Measurements from ENCODE around the gene NTRK2. TPM values are rescaled to one million over a fixed set of nuclear protein-coding genes. Genes with fewer than 3 reads are reported as not detected.

Gene NTRK2
- polyA plus RNA-seq, 1 donor (not counting 4 experiments of a cell fraction or from before 2014, with no cell fraction given), result 0.08 TPM

- Histone ChIP-seq H3K36me3 (ENCODE audit: control insufficient read depth in 2 of 2, extremely low read depth in 1 of 2, insufficient read depth in 2 of 2, low read length in 2 of 2) (no peaks in the 10 kb centered on the region), H3K79me2 (ENCODE audit: control insufficient read depth, insufficient read depth, low read length) (no peaks in the 10 kb centered on the region), H3K4me3 (ENCODE audit: control insufficient read depth in 2 of 3, extremely low read depth in 1 of 3, insufficient read depth in 2 of 3, low read depth in 1 of 3, low read length in 3 of 3) (no peak overlapping the region), H3K9me1 (ENCODE audit: control insufficient read depth, extremely low read depth, insufficient read depth, low read length) (no peaks in the 10 kb centered on the region), H3K4me1 (ENCODE audit: control insufficient read depth, extremely low read depth, insufficient read depth, low read length) (no peaks in the 10 kb centered on the region), H4K20me1 (ENCODE audit: control insufficient read depth, extremely low read depth, insufficient read depth, low read length) (no peaks in the 10 kb centered on the region), H3K9ac (ENCODE audit: control insufficient read depth, extremely low read depth, insufficient read depth, low read length) (no peak overlapping the region), H3K27me3 (ENCODE audit: control insufficient read depth, extremely low read depth, insufficient read depth, low read length) (no peaks in the 10 kb centered on the region), H2AFZ (ENCODE audit: control insufficient read depth, low read length) (no peak overlapping the region), H3K27ac (ENCODE audit: control insufficient read depth, insufficient read depth, low read length) (no peak overlapping the region), H3K9me3 (ENCODE audit: control insufficient read depth, low read depth, low read length) (no peaks in the 10 kb centered on the region), H3K4me2 (ENCODE audit: control insufficient read depth, extremely low read depth, insufficient read depth, low read depth, low read length) (no peak overlapping the region)
- no peak for TF ChIP-seq EZH2 (IDR thresholded peaks at IDR 0.05; ENCODE audit: low read length)
- TF ChIP-seq, protein P1, sequence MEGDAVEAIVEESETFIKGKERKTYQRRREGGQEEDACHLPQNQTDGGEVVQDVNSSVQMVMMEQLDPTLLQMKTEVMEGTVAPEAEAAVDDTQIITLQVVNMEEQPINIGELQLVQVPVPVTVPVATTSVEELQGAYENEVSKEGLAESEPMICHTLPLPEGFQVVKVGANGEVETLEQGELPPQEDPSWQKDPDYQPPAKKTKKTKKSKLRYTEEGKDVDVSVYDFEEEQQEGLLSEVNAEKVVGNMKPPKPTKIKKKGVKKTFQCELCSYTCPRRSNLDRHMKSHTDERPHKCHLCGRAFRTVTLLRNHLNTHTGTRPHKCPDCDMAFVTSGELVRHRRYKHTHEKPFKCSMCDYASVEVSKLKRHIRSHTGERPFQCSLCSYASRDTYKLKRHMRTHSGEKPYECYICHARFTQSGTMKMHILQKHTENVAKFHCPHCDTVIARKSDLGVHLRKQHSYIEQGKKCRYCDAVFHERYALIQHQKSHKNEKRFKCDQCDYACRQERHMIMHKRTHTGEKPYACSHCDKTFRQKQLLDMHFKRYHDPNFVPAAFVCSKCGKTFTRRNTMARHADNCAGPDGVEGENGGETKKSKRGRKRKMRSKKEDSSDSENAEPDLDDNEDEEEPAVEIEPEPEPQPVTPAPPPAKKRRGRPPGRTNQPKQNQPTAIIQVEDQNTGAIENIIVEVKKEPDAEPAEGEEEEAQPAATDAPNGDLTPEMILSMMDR (optimal IDR thresholded peaks at IDR 0.05 in 1 of 3, IDR thresholded peaks at IDR 0.05 in 1 of 3, conservative IDR thresholded peaks at IDR 0.05 in 1 of 3; ENCODE audit: extremely low read depth in 1 of 3, insufficient read depth in 2 of 3, low read length in 3 of 3), result no peak
- DNase-seq (ENCODE audit: low read depth, low spot score) (no peak), FAIRE-seq (no peak)
- dilution Hi-C loops (cut with MboI; ENCODE audit: extremely low pct_ligation_motif_present, low sequenced_read_pairs), result no loop called here
These were observed 53.9 kb downstream of the NTRK2 start for GRCh38 chr9:84723426-84723825.

GRCh38 chr9:84731696-84732095 lies 62.2 kb downstream of the NTRK2 start:
- H3K36me3 ChIP-seq (ENCODE audit: control insufficient read depth in 2 of 2, extremely low read depth in 1 of 2, insufficient read depth in 2 of 2, low read length in 2 of 2), result no peaks in the 10 kb centered on the region
- H3K4me3 ChIP-seq (ENCODE audit: control insufficient read depth in 2 of 3, extremely low read depth in 1 of 3, insufficient read depth in 2 of 3, low read depth in 1 of 3, low read length in 3 of 3), result no peak overlapping the region
- no peaks in the 10 kb centered on the region for H3K79me2 ChIP-seq (ENCODE audit: control insufficient read depth, insufficient read depth, low read length)
- FAIRE-seq (no peak), DNase-seq (ENCODE audit: low read depth, low spot score) (no peak)
- no peaks in the 10 kb centered on the region for H3K4me1 ChIP-seq (ENCODE audit: control insufficient read depth, extremely low read depth, insufficient read depth, low read length)
- no peaks in the 10 kb centered on the region for H3K9me3 ChIP-seq (ENCODE audit: control insufficient read depth, low read depth, low read length)
- H3K4me2 ChIP-seq (ENCODE audit: control insufficient read depth, extremely low read depth, insufficient read depth, low read depth, low read length), result no peak overlapping the region
- H3K9me1 ChIP-seq (ENCODE audit: control insufficient read depth, extremely low read depth, insufficient read depth, low read length), result no peaks in the 10 kb centered on the region
- no peak for TF ChIP-seq EZH2 (IDR thresholded peaks at IDR 0.05; ENCODE audit: low read length)
- TF ChIP-seq, protein P1 (optimal IDR thresholded peaks at IDR 0.05 in 1 of 3, IDR thresholded peaks at IDR 0.05 in 1 of 3, conservative IDR thresholded peaks at IDR 0.05 in 1 of 3; ENCODE audit: extremely low read depth in 1 of 3, insufficient read depth in 2 of 3, low read length in 3 of 3), result no peak
- H3K27ac ChIP-seq (ENCODE audit: control insufficient read depth, insufficient read depth, low read length), result no peak overlapping the region
- no peak overlapping the region for H2AFZ ChIP-seq (ENCODE audit: control insufficient read depth, low read length)
- peaks cover 8% of the 10 kb centered on the region for H3K27me3 ChIP-seq (ENCODE audit: control insufficient read depth, extremely low read depth, insufficient read depth, low read length)
- dilution Hi-C loops (cut with MboI; ENCODE audit: extremely low pct_ligation_motif_present, low sequenced_read_pairs), result no loop called here
- H4K20me1 ChIP-seq (ENCODE audit: control insufficient read depth, extremely low read depth, insufficient read depth, low read length), result no peaks in the 10 kb centered on the region
- no peak overlapping the region for H3K9ac ChIP-seq (ENCODE audit: control insufficient read depth, extremely low read depth, insufficient read depth, low read length)
